Measurements from ENCODE around the gene TMEM190. TPM values are rescaled to one million over a fixed set of nuclear protein-coding genes. Genes with fewer than 3 reads are reported as not detected.

Gene TMEM190
- total and polyA plus RNA-seq, 2 of the 8 experiments (the other 6 are each of a cell fraction or from before 2014, with no cell fraction given), result 1.6 TPM; not detected in 1

DNA sequence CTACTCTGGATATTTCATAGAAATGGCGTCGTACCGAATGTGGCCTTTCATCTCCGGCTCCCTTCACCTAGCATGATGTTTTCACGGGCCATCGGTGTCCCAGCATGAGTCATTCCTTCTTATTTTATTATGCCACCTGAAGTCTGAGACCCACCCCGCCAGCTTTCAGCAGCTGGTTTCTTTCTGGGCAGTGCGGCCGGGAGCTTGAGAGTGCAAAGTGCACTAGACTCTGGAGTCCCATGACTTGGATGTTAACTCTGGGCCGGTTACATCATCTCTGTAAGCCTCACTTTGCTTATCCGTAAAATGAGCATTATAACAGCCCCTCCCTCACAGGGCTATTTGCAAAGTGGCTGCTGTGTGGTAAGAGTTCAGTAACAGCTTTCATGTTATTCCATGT, 42.8 kb upstream of the TMEM190 start (continued):
- TF ChIP-seq CHD1 (IDR thresholded peaks at IDR 0.05; ENCODE audit: low read depth, low read length), result no peak
- TF ChIP-seq NANOG (IDR thresholded peaks at IDR 0.05; ENCODE audit: insufficient read depth, low read depth, low read length, poor library complexity, severe bottlenecking), result no peak
- TF ChIP-seq SUZ12 (IDR thresholded peaks at IDR 0.05; ENCODE audit: low read length), result no peak
- no peak for TF ChIP-seq POU5F1 (IDR thresholded peaks at IDR 0.05; ENCODE audit: low read depth, low read length)
- no peak for TF ChIP-seq POLR2AphosphoS5 (IDR thresholded peaks at IDR 0.05; ENCODE audit: low read depth, low read length)
- no peak for TF ChIP-seq CREB1 (IDR thresholded peaks at IDR 0.05)
- TF ChIP-seq BCL11A (IDR thresholded peaks at IDR 0.05; ENCODE audit: low read depth in 2 of 2, low read length in 2 of 2), result no peak
- TF ChIP-seq ASH2L (IDR thresholded peaks at IDR 0.05; ENCODE audit: low read length), result no peak
